DMS114 treated with DMSO at 0.1 percent for 48 hours (cell line): ENCODE data around the gene B4GALT1.

Experiments used
- DNase-seq: peaks from one replicate; lab custom pipeline; 2025; ENCODE audit not compliant: unreplicated experiment; lab: John Stamatoyannopoulos, UW

Gene B4GALT1

DNA sequence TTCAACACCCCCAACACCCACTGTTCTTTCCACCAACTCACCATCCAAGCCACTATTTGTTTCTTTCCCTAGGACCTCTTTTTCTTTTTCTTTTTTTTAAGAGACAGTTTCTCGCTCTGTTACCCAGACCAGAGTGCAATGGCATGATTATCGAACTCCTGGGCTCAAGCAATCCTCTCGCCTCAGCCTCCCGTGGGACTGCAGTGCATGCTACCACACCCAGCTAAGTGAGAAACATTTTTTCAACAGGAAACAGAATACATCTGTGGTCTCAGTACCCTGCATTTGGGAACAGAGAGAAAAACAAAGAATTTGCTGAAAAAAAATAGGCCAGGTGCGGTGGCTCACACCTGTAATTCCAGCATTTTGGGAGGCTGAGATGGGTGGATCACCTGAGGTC, 24.6 kb downstream of the B4GALT1 start:
- DNase-seq = no peak

DNA sequence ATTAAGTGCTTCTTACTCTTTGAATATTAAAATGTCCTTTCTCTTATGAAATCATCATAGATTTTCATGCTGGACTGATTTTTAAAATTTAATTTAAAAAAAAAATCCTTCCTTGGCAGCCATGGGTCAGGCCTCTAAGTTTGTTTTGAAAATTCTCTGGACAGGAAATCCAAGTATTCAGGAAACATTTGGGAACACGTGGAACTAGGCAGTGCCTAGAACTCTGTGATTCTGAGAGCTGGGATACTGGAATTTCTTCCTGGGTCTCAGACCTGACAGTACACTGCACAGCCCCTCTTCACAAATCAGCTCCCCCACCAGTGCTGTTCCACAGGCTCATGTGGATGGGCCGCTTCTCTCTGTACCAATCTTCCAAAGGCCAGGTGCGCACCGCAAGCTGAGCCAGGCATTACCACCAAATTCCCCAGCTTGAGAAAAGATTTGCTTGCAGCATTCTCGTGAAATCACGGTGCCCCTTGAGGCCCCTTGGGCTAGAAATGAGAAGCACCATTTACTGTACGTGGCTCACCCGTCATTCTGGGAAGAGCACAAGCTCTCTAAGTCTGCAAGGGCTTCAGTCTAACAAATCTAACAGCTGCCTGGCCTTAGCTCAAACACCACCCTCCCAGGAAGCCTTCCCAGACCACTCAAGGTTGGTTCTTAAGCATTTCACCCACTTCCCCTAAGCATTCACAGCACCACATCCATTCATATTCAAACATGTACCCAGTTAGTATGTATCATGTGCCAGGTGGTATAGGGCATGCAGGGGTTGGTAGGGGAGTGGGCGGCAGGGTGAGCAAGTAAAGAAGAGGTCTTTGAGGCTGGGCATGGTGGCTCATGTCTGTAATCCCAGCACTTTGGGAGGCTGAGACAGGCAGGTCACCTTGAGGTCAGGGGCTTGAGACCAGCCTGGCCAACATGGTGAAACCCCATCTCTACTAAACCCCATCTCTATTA, 26.5 kb downstream of the B4GALT1 start:
- DNase-seq = no peak

DNA sequence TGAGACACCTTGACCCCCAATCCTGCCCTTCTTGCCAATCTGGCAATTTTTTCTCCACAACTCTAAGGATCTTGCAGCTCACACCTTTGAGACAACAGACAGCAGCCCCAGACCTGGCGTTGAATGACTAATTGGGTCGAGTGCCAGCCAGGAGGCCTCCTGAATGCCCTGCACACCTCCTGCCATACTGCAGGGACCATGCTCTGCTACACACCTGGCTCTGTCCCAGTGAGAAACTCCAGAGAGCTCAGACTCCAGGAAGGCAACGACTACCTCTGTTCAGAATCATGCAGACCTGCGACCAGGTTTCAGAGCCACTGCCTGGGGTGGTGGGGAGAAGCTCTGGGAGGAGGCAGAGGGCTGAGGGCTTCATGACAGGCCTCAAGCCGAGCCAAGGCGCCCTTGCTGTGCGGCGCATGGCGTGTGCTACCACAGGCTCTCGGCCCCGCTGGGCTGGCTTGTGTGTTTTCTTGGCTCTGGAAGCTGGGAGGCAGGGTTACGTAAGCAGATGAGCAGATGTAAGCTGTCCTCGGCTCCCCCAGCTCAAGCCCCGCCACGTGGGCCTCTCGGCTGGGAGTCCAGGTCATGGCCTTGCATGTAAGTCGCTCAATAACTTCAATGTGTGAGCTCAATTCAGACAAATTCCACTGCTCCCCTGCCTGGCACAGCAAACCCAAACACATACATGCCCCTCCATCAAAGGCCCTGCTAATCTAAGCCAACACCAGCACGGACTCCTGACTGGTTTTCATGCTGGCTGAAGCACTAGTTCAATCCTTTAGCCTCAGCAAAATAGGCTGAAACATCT, 27.5 kb downstream of the B4GALT1 start:
- no peak for DNase-seq

DNA sequence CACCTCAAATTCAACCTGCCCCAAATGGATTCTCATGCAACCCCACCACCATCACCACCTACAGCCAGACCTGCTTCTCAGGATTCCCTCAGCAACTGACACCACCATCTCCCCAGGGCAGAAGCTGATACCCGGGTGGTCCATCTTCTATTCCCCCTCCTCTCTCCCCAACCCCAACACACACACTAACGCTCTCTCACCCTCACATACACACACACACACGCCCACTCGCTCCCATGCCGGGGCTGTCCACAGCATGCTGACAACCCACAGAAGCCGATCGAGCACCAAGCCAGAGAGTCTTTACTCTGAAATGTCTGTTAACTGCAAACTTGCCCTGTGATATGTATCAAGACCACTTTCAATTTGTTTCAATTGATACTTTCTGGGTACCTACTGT, 28.4 kb downstream of the B4GALT1 start:
- no peak for DNase-seq

DNA sequence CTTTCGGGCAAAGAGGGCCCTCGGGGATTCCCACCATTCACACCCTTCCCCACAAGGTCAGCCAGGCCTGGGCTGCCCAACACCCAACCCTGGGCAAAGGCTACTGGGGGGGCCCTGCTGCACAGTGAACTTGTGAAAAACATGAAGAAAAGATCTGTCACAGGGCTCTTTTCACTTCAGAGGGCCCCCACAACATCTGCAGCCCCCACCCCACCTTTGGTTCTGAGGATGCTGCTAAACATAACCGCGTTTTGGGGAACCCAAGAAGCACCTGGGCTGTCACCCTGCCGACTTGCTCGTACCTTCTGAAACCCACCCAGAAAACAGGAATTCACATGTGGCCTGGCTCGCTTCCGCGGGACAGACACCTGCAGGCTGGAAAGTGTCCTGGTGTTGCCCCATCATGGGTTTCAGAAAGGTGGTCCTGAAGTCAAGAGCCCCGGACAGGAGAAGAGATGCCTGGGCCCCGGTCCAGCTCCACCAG, 29.3 kb downstream of the B4GALT1 start:
- no peak for DNase-seq

DNA sequence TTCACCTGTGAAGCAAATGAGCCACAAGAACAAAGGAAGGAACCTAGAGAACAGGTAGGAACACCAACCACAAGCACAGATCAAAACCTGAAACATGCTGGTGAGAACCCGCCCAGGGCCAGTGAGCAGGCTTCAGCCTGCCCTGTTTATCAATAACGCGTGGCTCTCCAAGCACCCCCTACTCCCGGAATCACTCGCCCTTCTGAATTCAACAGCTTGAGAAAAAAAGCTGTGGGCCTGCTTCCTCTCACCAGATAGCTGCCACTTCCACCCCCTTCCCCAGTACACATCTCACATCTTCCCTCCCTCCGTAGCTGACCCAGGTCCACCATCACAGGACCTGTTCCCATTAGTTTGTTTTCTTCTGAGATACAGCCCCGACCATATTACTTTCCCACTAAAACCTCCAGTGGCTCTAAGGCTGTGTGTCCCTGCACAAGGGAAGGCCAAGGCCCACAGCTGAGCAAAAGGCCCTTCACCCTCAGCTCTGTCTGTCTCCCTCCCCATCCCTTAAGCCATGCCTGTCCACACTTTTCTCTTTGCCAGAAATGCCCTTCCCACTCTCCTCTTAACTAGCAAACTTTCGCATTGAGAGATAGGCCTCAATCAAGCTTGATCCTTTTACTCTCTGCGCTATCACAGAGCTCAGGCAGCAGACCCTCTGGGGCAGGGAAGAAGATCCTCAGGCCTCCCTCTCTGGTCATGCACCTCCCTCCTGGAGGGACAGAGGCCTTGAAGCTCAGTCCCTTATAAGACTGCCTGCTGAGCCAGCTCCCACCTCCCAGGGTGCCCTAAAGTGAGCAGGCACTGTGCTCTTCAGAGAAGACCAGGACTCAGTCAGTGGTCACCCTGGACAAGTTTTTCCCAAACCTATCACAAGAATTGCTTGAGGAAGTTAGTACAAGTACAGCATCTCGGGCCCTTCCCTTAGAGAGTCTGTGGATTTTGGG, 30.1 kb downstream of the B4GALT1 start:
- DNase-seq = no peak

DNA sequence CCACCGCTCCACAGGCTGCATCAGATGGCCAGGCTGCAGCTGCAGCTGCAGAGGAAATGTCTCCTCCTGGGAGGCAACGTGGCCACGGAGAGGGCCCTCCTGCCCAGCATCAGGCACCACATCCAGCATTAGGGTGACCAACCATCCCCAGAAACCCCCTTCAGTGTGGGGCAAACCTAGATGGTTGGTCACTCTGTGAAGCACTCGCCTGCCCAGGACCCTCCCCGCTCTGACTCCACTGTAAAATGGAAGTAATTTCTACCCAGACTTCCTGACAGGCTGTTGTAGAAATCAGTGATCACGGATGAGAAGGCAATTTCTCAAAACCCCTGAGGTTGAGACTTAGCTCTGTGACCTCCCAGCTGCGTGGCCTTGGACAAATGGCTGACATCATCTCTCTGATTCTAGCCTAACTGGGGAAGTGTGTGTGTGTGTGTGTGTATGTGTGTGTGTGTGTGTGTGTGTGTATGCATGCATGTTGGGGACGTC, 31.6 kb downstream of the B4GALT1 start:
- DNase-seq = no peak

DNA sequence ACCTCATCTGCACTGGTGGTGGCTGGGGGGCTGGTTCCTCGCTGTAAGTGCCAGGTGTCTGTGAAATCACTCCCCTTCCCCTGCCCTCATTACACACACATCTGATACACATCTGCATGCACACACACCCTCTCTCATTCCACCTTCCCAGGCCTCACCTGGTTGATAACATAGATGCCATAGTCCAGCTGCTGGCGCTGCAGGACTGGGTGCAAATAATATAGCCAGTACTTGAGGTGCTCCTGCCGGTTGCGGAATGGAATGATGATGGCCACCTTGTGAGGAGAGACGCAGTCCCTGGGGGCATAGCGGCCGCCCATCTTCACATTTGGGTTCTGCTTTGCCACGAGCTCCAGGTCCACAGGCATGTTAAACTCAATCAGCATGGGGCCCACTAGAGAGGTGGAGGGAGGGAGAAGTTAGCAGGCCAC, 32.1 kb downstream of the B4GALT1 start:
- no peak for DNase-seq

DNA sequence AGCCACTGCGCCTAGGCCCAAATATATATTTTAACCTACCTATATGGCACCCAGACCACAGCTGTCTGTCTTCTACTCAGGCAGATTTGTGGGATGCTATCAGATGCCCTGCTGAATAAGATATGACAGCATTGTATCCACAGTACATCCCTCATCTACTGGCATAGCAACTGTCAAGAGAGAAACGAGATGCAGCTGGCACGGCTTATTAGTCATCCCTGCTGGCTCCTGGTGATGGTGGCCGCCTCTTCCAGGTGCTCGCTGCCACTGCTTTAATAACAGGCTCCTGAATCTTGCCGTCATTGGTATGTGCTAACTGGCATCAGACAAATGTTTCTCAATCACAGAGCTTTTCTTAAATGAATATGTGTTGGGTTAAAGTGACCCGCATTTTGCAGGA, 34.0 kb downstream of the B4GALT1 start:
- no peak for DNase-seq

DNA sequence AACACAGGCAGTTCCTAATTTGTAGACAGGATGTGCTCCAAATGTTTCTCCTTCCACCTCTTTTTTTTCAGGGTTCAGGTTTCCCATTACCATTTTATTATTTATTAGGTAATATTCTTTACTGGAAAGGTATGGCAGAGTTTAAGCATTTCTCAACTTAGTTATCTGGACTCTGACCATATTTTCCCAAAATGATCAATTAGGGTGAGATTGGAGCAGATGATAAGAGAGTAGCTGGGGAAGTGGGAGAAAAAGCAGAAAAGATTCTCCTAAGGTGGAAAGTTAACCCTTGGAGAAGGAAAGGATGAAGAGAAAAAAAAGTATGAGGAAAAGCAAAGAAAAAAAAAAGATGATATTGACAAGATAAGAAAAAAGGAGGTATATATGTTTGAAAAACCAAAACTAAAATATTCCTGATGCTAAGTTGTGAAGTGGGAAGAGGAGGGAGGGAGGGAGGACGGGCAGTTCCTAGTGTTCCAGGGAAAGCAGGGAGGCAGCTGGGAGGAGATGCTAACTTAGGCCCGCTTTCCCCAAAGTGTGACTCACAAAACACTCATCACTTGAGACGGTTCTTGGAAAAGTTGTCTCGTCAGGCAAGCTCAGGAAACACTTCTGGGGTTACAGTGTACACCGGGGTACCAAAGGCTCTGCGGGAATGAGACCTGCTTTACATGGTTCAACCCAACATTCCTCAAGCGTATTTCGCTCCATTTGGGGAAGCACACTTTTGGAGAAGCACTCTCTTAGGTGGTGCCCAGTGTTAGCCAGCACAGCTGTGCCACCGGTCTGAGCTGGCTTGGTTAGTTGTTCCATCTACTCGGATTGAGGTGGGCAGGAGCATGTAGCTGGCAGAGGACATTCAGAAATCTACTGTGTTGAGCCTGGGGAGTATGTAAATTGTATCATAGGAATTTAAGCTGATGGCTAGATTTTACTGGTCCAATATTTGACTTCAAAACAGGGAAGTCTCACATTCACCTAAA, 35.1 kb downstream of the B4GALT1 start:
- DNase-seq = no peak

DNA sequence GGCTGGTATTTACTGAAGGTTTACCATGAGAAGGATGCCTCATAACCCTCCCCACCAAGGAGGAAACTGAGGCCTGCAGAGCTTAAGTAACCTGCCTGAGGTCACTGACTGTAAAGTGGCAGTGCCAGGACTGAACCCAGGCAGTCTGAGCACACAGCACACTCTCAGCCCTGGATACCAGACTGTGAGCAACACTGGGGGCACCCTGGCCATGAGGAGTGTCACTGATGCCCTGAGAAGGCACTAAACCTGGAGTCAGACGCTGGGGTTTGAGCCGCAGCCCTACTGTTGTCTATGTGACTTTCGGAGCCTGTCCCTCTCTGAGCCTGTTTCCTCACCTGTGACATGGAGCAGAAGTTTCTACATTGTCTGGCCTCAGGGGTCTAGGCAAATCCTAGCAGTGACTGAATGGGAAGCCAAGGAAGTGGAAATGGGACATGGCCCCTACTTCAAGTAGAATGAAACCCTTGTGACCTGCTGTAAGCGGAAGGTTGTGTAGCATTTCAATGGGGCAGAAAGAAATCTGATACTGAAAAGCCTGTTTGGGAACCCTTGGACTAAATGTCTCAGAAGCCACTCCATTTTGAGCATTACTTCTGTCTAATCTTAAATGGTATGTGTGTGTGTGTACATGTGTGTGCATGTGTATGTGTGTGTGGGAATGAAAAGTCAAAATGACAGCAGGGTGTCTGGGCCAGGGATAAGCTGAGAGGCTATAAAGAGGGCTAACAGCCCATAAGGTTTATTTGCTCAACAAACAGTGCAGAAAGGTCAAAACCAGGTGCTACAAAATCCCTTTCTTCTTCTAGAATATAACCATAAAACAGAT, 36.0 kb downstream of the B4GALT1 start:
- DNase-seq = no peak

DNA sequence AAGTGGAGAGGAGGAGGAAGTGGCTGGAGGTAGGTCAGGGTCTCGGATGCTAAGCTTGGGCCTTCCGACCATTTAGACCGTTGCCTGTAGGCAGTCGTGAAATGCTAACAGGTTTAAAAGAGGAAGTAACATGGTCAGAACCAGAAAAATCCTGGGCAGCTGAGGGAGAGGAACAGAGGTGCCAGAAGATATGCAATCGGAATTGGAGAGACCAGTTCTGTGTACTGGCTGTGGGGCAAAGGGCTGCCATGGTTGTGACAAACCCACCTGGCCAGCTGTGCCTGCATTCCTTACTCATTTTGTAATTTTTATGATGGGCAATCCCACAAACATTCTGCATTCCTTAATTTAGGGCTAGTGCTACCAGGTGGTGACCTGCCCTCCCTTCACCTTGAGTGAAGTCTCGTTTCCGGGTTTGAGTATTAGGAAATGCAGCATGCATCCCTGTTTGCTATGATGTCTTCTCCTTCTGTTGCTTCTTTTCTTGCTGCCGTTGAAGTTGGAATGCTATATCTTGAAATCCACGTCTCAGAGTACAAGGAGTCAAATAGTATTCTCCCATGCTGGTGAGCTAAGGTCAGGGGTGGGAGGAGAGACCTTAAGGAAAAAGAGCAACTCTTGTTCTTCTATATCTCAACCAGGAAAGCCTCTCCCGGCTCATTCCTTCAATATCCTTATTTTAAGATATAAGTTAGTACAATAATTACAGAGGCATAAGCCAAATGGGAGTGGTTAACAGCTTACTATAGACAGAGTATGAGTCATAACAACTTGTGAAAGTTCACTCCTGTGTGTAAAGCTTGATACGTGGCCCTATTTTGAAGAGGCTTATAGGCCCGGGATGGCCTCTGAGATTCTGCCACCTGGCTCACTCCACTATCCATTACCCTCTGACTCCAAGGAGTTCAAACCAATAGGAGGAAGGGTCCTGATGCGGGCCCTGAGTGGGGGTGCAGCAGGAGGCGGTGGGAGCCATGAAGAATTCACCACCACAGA, 37.0 kb downstream of the B4GALT1 start:
- DNase-seq = no peak

DNA sequence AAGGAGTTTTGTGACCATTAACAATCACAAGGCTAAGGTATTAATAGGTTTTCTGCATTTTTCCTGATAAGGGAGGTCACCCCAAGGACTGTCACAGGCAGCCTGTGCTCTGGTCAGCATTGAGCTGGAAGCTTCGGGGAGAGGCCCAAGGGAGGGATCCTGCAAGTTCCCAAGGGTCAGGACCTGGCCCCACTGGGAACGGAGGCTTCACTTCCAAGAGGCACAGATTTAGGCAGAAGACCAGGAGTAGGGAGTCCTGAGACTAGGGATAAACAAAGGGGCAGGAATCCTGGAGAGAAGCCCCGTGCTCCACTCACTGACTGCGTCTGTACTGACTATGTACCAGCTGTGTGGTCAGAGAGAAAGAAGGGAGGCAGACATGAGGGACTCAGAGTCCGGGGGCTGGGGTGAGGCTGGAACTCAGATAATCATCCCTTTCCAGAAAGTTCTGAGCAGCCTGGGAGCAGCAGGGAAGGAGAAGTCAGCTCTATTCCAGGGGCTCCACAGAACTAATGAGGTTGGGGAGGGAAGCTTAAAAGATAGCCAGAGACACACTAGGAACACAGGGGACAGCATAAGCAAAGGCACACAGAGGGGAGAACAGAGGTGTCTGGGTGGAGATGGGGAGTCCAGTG, 37.8 kb downstream of the B4GALT1 start:
- no peak for DNase-seq

DNA sequence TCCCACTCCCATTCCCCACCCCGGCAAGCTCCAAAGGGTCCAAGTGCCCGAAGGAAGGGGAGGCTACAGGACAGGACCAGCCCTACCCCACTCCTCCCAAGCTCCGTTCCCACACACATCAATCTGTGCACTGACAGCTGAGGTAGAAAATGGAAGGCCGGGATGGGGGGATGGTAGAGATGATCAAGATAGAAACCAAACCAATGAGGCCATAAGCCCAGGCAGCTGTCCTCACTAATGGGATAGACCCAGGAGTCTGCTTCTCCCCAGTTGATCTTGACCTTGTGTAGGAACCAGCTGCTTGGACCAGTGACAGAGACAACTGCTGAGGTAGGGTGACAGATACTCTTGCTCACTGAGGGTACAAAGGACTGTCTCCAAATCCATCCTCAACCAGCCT, 38.6 kb downstream of the B4GALT1 start:
- no peak for DNase-seq

DNA sequence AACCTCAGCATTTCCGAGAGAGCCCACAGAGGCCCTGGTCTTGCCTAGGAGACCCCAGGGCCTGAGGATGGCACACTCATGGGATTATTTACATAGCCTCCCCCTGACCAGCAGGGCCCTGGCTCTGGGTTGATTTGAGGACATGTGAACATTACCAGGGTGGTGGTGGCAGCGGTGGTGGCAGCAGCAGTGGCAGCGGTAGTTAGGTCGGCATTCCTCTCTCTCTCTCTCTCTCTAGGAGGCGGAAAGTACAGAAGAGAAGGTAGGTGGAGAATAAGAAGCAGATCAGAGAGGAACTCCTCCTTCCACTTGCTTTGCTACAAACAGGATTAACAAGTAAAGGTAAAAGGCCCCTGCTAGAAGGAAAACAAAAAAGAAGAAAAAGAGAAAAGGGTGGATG, 39.3 kb downstream of the B4GALT1 start:
- no peak for DNase-seq

DNA sequence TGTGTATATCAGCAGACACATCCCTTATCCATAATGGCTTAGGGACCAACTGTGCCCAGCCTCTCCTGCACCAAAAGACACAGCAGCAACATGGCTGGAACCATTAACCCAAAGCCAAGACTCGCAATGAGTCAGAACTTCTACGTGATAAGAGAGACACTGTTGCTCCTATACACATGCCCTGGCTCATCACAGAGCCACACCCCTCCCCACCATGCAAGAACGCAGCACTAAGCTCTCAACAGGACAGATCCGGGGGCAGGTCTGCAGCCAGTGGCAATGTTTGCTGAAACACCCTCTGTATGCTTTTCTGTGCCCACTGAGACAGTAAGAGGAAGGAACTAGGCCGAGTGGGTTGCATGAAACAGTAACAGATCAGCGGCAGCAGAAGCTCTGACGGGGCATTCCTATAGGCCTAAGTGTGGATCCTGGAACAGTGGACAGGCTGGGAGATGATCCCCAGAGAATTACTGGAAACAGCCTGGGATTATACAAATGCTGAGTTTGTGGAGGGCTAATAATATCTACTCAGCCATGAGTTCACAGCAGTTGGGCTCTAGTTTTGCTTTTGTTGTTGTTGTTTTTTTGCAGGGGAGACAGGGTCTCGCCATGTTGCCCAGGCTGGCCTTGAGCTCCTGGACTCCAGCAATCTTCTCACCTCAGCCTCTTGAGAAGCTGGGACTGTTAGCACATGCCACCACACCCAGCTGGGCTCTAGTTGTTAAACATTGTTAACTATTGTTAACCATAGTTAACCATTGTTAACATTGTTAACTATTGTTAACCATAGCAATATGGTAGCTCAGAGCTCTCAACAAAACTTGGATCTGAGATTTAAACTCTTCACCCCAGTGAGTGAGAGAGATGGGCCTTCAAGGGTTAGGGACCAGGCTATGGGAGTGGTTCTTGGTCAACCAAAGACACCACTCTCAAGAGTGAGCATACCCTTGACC, 41.0 kb downstream of the B4GALT1 start:
- no peak for DNase-seq
